Measurements from ENCODE around the gene VWF.
A peak's percentile ranks its signal among the peaks of the same experiment; 100 is the strongest.
"Not testable (repeated sequence)": the region's sequence is repeated elsewhere in the genome, so short reads cannot be mapped to it uniquely, and the experiment has no call there.

VWF gene

DNA sequence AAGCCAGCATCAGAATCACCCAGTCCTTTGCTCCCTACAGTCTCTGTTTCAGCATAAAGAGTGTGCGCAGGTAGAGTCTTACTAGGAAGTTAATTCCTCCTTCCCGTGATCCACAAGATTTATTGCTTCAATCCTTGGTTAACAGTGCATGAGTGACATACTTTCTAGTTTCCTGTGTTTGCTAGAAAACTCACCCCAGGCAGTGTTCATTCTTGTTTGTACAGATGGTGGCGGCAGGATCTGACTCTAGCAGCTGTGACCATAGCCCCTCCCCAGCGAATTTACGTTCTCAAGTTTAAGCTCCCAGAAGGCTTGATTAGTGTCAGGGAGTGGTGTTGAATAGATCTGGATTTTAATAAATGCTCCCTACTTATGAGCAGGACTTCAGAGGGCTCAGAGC, 103.5 kb downstream of the VWF start:
- in situ Hi-C loops (cut with MboI; ENCODE audit: low pct_unique_long_range_greater_than_20kb, low sequenced_read_pairs) = no loop called here
- DNase-seq = no peak

DNA sequence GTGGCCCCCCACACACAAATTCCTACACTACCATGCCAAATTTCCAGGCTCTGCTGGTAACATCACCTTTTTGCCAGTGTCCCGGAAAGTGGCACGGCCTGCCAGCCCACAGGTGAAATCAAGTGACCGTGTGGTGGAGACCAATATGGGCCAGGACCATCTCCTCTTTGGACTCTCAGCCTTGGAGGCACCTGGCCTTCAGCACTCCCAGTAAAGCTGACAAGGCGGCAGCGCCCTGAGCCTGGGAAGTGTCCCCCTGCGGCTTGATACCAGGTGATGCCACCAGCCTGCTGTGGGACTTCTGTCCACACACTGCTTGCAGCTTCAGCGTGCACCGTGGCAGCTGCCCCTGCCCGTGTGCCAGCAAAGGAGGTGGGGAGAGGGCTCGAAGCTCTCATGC, 104.0 kb downstream of the VWF start:
- DNase-seq; in situ Hi-C loops (cut with MboI; ENCODE audit: low pct_unique_long_range_greater_than_20kb, low sequenced_read_pairs): not testable (repeated sequence)

DNA sequence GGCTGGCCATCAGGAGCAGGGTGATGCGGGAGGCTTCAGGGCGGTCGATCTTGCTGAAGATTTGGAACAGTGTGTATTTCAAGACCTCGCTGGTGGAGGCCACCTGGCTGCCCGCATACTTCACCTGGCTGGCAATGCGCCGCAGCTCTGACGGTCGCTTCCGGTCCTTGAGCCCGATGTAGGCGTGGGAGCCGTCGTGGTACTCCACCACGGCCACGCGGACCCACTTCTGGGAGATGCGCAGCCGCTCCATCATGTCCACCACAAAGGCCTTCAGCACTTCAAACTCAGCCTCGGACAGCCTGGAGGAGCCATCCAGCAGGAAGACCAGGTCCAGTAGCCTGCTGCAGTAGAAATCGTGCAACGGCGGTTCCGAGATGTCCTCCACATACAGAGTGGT, 105.2 kb downstream of the VWF start:
- DNase-seq; in situ Hi-C loops (cut with MboI; ENCODE audit: low pct_unique_long_range_greater_than_20kb, low sequenced_read_pairs): not testable (repeated sequence)

DNA sequence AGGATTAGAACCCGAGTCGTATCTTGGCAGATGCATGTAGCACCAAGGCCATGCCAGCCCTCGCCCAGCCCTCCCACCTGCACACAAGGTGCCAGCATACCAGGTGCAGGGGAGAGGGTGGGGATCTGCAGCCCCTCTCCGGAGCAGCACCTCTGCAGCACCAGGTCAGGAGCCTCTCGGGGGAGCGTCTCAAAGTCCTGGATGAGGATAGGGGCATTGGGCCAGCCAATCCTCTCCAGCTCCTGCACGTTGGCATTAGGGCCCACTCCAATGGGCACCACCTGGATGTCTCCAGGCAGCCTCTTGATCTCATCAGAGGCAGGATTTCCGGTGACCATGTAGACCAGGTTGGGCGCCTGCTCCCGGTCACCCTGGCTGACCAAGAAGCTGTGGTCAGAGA, 106.2 kb downstream of the VWF start:
- in situ Hi-C loops (cut with MboI; ENCODE audit: low pct_unique_long_range_greater_than_20kb, low sequenced_read_pairs) = no loop called here
- DNase-seq = no peak

DNA sequence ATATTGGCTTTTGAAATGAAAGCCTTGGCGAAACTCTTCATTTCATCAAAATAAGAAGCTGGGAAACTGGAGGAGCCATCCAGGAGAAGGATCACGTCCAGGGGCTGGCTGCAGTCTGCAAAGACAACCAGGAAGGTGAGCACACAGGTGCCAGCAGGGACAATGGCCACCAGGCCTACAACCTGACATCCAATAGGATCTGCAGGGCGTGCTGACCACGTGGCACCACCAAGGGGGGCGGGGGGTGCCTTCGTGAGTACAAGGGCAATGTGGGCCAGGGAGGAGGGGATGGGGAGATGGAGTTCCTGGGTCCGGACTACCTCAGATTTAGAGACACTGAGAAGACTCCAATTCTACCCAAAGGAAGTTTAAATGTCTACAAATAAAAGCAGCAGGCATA, 107.7 kb downstream of the VWF start:
- in situ Hi-C loops (cut with MboI; ENCODE audit: low pct_unique_long_range_greater_than_20kb, low sequenced_read_pairs) = no loop called here
- DNase-seq = no peak

DNA sequence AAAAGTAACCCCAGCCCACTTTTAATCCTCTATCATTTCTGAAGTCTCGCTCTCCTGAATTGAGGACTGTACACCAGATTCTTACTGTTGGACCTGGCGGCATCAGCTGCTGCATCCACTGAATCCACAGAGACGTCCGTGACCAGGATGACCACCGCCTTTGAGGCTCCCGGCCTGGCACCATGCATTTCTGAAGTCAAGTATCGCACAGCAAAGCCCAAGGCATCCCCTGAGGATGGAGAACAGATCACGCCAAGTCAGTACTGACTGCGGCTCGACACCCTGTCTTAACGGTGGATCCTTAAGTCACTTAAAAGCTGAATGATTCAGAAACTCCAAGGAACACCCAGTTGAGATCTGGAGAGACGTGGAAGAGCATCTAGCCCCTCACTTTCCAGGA, 108.5 kb downstream of the VWF start:
- in situ Hi-C loops (cut with MboI; ENCODE audit: low pct_unique_long_range_greater_than_20kb, low sequenced_read_pairs); DNase-seq: not testable (repeated sequence)

DNA sequence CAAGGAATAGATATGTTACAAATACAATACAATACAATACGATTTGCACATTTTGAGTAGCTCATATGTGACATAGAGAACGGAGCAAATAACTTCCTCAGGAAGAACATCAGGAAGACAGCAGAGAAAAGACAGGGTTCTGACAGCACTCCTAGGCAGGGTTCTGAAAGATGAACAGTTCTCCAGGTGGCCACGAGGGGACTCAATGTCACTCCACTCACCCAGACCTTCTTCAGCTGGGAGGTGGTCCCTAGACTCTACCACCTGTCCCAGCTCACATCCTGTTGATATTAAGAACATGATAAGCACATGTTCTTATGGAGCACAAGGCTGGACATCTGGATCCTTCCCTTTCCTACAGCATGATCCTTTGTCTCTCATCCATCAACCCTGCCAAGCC, 109.2 kb downstream of the VWF start:
- DNase-seq; in situ Hi-C loops (cut with MboI; ENCODE audit: low pct_unique_long_range_greater_than_20kb, low sequenced_read_pairs): not testable (repeated sequence)

DNA sequence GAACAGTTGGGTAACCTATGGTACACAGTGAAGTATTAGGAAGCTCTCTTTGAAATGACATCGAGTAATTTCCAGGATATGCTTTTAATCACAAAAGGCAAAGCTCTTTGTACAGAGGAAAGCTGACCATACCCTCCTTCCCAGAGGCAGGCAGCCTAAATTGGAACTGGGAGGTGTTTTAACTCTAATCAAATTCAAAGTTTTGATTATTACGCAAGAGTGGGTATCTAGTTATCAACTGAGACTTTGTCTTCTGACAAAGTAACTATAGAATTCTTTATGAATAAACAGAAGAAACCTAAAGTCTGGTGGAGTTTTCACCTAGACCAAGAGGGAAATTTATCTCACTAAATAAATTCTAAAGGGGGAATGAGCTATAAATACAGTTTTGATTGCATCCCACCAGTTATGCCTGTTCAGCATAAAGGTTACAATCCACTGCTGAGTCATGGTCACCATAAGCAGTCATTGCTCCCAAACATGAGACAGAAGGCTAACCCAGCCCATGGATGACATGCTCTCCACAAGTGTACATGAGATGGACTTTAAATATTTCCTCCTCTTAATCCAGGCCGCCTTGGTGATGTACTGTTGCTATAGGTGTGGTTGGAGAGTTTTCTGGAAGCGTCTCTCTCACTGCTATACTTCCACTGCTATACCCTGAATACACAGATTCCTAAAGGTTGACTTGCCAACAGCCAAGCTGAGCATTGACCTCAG, 113.7 kb downstream of the VWF start:
- in situ Hi-C loops (cut with MboI; ENCODE audit: low pct_unique_long_range_greater_than_20kb, low sequenced_read_pairs); DNase-seq: not testable (repeated sequence)

DNA sequence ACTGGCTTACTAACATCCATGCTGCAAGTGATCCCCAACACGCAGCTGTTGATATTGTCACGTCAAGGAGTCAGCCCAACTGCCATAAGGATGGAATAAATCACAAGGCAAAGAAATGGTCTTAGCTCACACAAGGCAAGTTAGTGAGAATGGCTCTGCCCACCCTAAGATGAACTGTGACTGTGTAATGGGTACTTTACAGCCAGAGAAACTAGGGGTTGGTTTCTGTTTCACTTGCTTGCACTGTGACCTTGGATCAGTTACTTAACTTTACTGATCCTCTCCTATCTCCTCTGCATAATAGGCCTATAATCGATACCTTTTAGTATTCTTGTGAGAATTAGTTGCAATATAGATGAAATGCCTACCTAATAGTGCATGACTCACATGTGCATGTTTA, 127.2 kb downstream of the VWF start:
- in situ Hi-C loops (cut with MboI; ENCODE audit: low pct_unique_long_range_greater_than_20kb, low sequenced_read_pairs) = no loop called here
- no peak for DNase-seq

DNA sequence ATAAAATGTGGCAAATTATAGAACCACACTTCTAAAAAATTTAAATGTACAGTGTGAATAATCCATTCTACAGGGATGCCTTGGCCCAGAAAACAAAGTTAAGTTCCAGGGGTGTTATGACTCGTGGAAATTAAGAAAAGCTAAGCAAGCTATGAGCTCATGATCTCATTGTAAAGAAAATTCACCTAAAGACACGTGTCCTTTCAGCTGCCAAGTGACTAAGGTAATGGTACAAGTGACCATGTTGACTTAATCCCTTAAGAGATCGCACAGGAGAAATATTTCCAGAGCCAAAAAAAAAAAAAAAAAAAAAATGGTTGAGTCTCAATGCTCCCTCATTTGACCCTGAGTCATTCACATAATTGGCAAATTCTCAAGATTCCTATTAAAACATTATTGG, 128.0 kb downstream of the VWF start:
- no peak for DNase-seq
- in situ Hi-C loops (cut with MboI; ENCODE audit: low pct_unique_long_range_greater_than_20kb, low sequenced_read_pairs) = no loop called here

DNA sequence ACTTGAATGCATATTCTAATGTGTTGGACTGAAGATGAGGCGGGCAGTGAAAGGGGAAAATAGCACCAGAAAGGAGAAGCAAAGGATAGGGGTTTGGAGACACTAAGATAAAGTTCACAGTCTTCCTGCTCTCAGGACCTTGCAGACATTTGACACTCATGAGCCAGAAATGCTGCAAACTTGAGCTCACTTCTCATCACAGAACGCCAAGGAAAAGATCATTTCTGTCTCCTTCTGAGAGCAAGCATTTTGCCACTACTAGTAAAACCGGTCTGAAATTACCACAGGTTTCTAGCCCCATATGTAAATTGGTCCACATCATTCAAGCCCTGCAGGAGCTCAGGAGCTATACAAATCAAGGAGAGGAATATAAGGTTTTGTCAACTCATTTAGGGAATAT, 134.8 kb downstream of the VWF start:
- DNase-seq = no peak
- in situ Hi-C loops (cut with MboI; ENCODE audit: low pct_unique_long_range_greater_than_20kb, low sequenced_read_pairs) = no loop called here

DNA sequence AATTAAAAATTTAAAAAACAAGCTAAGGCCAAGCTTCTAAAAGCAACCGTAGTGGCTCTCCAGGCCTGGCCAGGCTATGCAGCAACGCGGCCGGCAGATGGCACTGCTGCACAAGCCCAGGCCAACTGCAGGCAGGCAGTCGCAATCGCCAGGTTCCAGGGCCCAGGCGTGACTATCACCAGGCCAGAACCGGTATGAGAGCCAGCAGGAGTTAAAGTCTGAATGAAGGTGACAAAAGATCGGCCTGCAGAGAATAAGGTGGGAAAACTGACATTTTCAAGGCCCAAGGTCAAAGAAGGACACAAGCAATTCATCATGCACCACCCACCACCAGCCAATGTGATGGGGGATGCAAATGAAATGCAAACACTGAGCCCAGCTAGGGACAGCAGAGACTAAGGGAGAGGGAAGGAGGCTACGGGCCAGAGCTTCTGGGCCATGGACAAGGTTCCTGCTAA, 135.8 kb downstream of the VWF start:
- DNase-seq = peak; percentile 64
- in situ Hi-C loops (cut with MboI; ENCODE audit: low pct_unique_long_range_greater_than_20kb, low sequenced_read_pairs) = no loop called here

DNA sequence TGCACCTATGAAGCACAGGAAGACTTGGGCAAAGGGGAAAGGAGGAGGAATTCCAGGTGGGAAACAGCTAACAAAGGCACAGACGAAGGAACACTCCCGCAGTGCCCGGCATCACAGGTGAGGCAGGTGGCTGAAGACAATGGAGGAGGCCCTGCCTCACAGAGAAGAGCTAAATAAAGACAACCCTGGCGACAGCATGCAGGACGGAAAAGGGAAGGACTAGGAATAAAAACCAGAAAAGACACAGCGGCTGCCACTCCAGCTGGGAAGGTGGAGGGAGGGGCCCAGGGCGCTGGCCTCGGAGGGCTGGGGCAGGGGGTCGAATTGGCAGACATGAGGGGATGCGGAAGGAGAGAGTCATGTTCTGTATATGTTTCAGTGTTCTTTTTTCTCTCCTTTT, 136.4 kb downstream of the VWF start:
- in situ Hi-C loops (cut with MboI; ENCODE audit: low pct_unique_long_range_greater_than_20kb, low sequenced_read_pairs) = no loop called here
- no peak for DNase-seq

DNA sequence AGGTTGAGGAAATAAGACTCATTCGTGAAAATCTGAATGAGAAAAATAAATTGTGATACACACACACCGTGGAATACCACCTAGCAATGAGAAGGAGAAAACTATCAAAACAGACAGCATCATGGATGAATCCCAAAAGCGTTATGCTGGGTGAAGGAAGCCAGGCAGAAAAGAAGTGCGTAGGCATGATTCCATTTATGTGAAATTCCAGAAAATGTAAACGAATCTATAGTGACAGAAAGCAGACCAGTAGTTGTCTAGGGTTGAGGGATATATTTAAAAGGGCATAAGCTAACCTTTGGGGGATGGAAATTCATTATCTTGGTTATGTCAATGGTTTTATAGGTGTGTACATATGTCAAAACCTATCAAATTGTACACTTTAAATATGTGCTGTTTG, 136.9 kb downstream of the VWF start:
- in situ Hi-C loops (cut with MboI; ENCODE audit: low pct_unique_long_range_greater_than_20kb, low sequenced_read_pairs) = no loop called here
- no peak for DNase-seq

DNA sequence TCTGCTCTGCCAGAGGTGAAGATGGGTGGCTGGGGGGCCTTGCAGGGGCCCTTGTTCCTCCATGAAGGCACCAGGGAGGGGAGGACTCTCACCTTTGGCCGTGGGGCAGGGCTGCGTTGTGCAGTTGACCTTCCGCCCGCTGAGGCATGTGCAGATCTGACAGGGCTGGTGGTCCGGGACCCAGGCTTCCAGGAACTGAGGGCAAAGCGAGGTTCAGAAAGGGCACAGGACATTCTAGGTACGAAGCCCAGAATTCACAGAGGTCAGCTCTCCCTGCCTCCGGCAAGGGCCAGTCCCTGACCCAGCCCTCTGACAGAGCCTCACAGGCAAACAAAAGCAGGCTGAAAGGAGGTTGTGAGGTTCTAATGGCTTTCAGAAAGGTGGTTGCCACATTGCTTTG, 139.0 kb downstream of the VWF start:
- DNase-seq = no peak
- in situ Hi-C loops (cut with MboI; ENCODE audit: low pct_unique_long_range_greater_than_20kb, low sequenced_read_pairs) = no loop called here

DNA sequence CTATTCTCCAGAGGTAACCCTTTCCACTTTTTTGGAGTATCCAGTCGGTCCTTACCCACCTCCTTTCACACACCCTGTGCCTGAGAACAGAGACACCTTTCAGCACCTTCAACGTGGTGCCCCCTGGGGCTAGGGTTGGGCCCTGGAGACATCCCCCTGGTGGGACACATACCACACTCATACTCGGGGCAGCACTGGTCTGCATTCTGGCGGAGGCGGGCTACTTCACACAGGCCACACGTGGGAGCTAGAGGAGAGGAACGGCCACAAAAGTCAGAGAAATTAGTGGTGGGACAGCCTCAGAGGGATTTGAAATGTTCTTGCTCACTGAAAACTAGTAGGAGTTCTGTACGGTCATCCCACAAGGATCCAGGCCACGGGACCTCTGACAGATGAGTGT, 139.6 kb downstream of the VWF start:
- DNase-seq = no peak
- in situ Hi-C loops (cut with MboI; ENCODE audit: low pct_unique_long_range_greater_than_20kb, low sequenced_read_pairs) = no loop called here

DNA sequence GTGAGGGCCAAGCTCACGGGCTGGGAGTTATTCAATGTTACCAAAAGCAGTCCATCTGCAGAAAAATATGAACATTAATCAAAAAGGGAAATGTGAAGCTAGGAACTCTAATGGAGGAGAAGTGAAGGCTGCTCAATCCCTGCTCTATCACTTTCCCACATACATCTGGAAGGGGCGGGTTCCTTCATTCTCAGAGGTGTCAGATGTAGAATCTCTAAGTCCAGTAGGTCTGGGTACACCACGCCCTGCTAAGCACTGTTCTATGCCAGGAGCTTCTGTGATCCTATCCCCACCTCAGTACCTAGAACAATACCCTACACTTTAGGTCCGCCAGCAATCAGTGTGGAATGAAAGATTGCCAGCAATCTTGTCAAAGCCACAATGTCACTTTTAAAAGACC, 142.4 kb downstream of the VWF start:
- no peak for DNase-seq
- in situ Hi-C loops (cut with MboI; ENCODE audit: low pct_unique_long_range_greater_than_20kb, low sequenced_read_pairs) = no loop called here

DNA sequence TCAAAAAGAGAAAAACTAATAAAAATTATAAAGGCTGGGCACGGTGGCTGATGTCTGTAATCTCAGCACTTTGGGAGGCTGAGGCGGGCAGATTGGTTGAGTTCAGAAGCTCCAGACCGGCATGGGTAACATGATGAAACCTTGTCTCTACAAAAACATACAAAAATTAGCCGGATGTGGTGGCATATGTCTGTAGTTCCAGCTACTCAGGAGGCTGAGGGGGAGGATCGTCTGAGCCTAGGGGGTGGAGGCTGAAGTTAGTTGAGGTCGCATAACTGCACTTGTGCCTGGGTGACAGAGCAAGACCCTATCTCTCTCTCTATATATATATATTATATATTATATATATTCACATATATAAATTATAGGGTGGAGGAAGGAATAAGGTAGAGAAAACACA, 146.9 kb downstream of the VWF start:
- in situ Hi-C loops (cut with MboI; ENCODE audit: low pct_unique_long_range_greater_than_20kb, low sequenced_read_pairs) = no loop called here
- DNase-seq = no peak

DNA sequence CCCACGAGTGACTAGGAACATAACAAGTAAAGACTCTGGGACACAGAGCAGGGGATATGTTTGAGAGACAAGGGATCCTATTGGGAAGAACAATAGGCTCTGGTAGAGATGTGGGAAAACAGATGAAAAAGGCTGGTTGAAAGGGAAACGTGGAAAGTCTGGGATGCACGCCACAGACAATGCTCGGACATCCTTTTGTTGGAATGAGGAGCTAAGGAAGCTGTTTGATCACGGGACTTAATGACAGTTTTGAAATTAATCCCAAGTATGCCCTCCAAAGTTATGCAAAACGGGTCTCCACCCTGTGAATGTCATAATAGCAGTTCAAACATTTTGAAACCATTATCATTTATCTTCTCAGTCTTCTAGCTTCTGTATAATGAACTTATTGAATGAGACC, 147.8 kb downstream of the VWF start:
- no peak for DNase-seq
- in situ Hi-C loops (cut with MboI; ENCODE audit: low pct_unique_long_range_greater_than_20kb, low sequenced_read_pairs) = no loop called here

DNA sequence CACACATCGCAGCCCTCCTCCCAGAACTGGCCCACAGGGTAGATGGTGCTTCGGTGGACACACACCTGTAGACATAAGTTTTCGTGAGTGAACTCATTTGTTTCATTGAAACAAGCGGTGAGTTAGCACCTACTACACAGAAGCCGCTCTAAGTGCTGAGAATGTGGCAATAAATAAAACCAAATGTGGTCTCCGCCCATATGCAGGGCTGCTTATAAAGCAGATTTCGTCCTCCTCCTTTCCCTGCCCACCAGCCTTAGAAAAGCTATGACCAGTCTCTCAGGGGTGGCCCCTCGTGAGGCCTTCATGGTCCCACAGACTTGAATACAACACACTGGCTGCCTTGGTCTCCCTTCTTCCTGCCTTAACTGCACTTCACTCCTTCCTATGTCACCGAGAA, 148.3 kb downstream of the VWF start:
- DNase-seq = no peak
- in situ Hi-C loops (cut with MboI; ENCODE audit: low pct_unique_long_range_greater_than_20kb, low sequenced_read_pairs) = no loop called here

DNA sequence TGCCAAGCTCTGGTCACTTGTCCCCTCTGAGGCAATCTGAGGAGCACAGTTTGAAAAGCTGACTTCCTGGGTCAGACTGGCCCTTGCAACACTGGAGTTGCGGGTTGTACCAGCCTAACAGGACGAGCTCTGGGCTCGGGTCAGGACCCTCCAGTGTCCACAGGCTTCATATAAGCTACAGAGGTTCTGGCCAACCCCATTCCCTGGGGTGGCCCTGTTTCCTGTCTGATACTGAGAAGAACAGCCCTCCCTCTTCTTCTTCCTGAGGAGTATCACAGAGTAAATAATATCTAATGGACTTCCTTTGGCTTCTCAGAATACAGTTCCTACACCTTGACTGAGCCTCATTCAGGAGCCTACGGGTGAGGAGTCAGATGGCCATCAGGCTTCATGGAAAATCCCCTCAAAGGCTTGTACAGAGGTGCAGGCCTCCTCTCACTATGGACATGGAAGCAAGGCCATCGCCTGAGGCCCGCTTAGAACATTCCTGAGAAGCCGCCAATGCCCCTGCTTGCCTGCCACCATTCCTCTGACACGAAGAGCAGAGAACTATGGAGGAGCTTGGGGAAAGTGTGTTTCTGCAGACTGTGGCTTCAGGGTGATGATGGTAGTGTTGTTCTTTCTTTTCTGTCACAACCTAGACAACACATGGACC, 150.9 kb downstream of the VWF start:
- in situ Hi-C loops (cut with MboI; ENCODE audit: low pct_unique_long_range_greater_than_20kb, low sequenced_read_pairs) = no loop called here
- DNase-seq = no peak
